ENCODE results near the gene SGPP1.
"Not testable (repeated sequence)": the region's sequence is repeated elsewhere in the genome, so short reads cannot be mapped to it uniquely, and the experiment has no call there.

The SGPP1 gene

DNA sequence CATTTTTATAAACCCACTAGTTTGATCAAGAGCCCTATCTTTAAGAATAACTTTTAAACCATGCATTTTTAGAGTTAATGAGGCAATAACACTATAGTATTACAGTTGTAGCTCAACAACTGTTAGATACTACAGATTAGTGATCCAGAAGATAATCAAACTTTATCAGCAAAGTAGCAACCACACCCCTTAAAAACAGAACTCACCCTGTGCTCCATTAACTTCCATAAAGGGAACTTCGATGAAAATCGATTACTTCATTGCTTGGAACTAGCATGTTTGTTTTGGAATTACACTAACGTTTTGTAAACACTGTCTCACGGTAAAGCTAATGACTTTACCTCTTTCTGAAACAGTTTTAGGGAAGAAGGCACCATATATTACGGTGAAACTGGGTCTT lies 1.4 kb downstream of the SGPP1 start:
- no peak for DNase-seq (ENCODE audit: low spot score)

DNA sequence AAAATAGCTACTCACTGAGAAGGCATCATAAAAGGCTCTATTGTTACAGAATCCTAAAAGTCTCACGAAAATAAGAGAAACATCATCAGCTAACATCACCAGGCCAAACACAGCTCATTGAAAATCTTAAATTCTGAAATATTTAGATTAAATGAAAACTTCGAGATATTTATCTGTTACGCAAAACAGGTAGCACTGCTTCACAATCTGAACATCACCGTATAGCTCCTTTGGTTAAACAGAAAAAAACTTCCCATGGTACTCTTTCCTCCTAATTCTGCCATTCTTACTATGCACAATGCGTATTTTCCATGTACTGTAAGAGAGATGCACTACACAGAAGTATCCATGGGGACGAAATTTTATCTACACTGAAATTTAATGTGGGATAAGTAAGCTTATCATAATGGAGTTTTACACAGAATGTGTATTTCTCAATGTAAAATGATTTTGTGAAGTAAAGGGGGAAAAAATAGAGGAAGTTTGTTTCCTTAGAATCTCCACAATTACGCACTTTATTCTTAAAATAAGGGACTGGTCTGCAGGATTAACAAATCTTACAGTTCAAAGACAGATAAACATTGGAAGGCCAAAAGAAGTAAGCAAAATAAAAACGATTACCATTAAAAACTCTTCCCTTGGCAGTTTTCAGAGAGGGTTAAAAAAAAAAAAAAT lies 1.9 kb downstream of the SGPP1 start:
- DNase-seq (ENCODE audit: low spot score), result peak; percentile 37

- DNase-seq (ENCODE audit: low spot score), result no peak
Observed at GRCh38 chr14:63717702-63718101, 10.2 kb downstream of the SGPP1 start.

DNA sequence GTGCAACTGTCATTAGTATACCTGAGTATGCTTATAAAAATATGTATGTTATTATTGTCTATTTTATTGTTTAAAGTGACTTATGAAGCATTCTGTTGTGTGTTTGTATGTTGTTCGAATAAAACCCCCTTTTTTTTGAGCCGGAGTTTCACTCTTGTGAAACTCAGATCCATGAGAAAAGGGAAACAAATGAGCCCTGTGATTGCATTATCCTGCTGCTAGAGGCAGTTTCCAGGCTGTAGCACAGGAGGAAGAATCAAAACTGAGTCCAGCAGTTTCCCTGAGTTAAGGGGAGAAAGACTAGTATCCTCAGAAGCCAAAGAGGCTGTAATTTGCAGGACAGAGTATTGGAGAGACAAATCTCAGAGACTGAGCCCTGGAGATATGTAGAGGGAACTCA lies 12.5 kb downstream of the SGPP1 start:
- DNase-seq (ENCODE audit: low spot score), result no peak

DNA sequence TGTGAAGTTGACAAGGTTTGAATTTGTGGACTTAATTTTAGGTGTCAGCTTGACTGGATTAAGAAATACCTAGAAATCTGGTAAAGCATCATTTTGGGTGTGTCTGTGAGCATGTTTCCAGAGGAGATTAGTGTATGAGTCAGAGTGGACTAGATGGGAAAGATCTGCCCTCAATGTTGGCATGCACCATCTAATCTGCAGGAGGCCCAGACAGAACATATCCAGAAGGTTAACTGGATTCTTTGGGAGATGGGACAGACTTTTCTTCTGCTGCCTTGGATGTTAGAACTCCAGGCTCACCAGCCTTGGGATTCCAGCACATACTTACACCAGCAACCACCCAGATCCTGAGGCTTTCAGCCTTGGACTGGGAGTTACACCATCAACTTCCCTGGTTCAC lies 14.1 kb downstream of the SGPP1 start:
- no peak for DNase-seq (ENCODE audit: low spot score)

DNA sequence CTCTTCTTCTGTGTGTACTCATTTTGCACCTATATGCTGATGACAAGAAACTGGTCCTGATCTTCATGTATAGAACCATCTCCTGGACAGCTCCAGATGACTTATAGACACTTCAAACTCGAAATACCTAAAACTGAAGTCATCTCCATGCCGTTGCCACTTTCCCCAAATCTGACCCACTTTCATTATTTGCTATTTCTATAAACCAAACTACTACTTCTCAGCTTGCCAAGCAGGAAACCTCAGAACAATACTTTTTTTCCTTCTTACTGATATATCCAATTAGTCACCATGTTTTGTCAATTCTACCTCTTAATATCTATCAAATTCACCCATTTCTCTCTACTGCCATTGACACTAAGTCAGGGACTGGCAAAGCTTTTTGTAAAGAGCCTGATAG lies 14.8 kb downstream of the SGPP1 start:
- no peak for DNase-seq (ENCODE audit: low spot score)

DNA sequence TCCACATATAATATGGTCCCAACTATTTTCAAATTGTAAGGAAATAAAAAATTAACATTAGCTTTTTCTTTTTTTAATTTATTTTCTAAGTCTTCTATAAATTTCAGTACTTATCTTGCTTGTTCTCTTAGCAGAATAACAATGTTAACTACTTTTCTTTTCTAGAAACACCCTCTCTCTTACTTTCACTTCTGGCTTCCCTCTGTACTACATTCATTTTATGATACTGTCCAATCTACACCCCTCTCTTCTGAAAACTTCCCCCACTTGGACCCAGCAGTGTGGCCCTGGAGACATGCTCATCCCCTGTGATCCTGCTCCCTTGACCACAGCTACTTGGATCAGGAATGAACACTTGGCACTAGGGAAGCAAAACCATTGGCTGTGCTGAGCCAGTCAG lies 15.7 kb downstream of the SGPP1 start:
- DNase-seq (ENCODE audit: low spot score), result no peak

GRCh38 chr14:63710497-63710896 lies 17.4 kb downstream of the SGPP1 start:
- no peak for DNase-seq (ENCODE audit: low spot score)

GRCh38 chr14:63709589-63709988 lies 18.3 kb downstream of the SGPP1 start:
- no peak for DNase-seq (ENCODE audit: low spot score)

- no peak for DNase-seq (ENCODE audit: low spot score)
Observed at GRCh38 chr14:63707216-63707615, 20.6 kb downstream of the SGPP1 start.

DNA sequence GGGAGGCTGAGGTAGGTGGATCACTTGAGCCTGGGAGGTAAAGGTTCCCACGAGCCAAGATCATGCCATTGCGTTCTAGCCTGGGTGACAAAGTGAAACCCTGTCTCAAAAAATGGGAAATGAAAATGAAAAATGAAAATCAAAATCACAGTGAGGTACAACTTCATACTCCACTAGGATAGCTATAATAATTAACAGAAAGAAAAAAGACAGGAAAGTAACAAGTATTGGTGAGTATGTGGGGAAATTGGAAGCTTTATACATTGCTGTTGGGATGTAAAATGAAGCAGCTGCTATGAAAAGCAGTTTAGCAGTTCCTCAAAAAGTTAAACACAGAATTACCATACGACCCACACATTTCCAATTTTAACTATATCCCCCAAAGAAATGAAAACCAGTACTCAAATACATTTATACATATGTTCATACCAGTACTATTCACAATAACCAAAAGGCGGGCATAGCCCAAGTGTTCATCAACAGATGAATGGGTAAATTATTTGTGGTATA lies 22.2 kb downstream of the SGPP1 start:
- no peak for DNase-seq (ENCODE audit: low spot score)

DNA sequence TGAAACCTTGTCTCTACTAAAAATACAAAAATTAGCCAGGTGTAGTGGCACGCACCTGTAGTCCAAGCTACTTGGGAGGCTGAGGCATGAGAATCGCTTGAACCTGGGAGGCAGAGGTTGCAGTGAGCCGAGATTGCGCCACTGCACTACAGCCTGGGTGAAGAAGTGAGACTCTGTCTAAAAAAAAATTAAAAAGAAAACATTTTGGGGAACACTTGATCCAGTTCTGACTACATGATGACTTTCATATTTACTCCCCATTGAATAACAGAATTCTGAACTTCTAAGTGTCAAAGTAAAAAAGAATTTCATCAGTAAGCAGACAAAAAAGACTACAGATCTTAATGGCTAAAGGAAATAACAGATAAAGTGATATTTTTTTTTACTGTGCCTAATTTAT lies 25.3 kb downstream of the SGPP1 start:
- not testable (repeated sequence) for DNase-seq (ENCODE audit: low spot score)

DNA sequence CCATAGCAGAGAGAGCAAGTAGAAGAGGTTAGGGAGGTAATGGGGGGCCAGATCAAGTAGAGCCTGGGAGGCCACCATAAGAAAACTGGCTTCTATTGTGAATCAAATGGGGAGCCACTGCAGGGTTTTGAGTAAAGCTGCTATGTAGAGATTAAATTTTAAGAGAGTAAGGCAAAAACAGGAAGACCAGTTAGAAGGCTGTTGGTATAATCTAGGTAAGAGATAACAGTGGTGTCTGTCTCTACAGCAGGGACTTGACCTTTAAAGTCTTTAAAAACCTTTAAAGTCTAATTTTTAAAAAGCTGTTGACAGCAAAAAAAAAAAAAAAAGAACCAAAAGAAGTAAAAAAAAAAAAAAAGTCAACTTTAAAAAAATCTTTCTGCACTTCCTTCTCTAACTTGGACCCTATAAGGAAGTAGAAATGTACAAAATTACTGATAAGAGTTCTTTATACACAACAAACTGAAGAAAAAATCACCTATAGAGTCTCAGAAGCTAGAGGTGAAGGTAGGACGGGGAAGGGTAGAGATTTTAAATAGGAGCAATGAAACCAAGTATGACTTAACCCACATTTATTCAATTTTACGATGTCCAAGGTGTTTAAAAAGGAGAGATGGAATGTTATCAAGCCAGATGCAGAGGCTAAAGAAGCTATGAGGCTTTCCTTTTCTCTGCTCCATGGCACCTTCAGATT lies 26.1 kb downstream of the SGPP1 start:
- DNase-seq (ENCODE audit: low spot score), result no peak

- DNase-seq (ENCODE audit: low spot score), result no peak
Observed at GRCh38 chr14:63692310-63693020, 35.4 kb downstream of the SGPP1 start.

GRCh38 chr14:63689132-63689531 lies 38.7 kb downstream of the SGPP1 start:
- DNase-seq (ENCODE audit: low spot score), result no peak

DNA sequence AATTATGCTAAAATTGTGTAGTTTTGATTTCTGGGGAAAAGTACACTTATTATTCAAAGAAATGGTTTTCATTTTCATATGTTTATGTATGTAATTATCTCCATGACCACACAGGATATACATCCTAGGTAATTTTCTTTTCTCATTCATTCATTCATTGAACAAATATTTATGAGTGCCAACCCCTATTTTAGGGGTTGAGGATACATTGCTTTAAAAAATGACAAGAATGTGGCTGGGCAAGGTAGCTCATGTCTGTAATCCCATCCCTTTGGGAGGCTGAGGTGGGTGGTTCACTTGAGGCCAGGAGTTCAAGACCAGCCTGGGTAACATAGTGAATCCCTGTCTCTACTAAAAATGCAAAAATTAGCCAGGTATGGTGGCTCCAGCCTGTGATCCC lies 40.9 kb downstream of the SGPP1 start:
- no peak for DNase-seq (ENCODE audit: low spot score)

DNA sequence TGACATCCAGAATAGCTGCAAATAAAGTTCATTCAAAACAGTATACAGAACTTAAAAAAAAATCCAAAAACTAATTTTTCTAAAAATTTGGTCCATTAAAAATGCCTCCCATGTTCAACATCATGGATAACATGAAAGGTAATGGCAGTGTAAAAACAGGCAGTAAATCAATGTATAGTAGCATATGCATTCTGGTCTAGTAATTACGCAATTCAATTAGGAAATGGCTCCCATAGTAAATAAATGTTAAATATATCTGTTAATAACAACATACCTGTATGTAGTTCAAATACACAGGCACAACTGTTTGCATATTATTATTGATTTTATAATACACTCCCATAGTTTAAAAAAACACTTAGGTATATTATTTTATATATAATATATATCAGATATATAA lies 42.5 kb downstream of the SGPP1 start:
- DNase-seq (ENCODE audit: low spot score), result no peak

- no peak for DNase-seq (ENCODE audit: low spot score)
Observed at GRCh38 chr14:63682727-63683593, 44.9 kb downstream of the SGPP1 start.

DNA sequence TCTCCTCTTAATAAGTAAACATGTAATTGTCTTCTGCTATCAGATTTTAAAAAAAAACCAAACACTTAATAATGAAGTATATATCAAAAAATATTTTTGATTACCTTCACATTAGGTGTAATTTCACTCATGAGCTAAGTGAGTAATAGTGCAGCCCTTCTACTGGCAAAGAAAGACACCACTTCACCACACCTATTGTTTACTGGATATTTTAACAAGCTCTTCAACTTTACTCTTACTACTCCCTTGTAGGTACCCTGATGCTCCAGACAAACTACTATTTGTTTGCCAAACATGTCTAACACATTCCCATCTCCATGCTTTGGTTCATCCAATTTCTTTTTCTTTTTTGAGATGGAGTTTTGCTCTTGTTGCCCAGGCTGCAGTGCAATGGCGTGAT lies 49.3 kb downstream of the SGPP1 start:
- DNase-seq (ENCODE audit: low spot score), result no peak

DNA sequence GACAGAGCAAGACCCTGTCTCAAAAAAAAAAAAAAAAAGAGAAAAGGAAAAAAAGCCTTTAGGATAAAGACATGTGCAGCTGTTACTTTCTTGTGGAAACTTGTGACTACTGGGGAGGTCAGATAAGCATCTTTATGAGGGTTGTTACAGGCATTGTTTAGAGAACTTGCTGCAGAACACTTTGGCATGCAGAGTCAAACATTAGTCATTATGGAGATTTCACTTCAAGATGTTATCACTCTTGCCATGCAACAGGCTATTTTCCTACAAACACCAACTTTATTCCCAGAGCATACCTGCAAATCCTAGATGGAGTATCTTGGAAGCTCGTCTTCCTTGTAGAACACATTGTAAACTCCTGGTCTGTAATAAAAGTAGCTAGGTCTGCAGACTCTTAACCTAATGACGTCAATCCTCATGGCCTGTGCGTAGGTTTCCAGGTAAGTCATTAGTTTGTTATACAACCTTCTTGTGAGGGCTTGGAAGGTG lies 49.9 kb downstream of the SGPP1 start:
- peak; percentile 54 for DNase-seq (ENCODE audit: low spot score)

DNA sequence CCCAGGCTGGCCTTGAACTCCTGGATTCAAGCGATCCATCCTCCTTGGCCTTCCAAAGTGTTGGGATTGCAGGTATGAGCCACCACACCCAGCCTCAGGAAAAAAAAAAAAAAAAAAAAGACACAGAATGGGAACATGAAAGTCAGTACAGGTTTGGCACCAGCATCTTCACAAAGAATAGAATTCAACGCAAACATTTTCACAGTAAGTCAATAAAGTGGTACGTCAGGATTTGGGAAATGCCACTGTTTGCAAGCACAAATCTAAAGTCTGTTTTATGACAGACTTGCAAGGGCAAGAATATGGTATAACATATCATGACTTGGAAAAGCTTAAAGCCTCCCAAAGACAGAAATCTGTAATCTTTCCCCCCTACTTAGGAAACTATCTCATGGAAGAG lies 51.2 kb downstream of the SGPP1 start:
- no peak for DNase-seq (ENCODE audit: low spot score)

- DNase-seq (ENCODE audit: low spot score), result no peak
Observed at GRCh38 chr14:63673886-63674497, 53.9 kb downstream of the SGPP1 start.
